Type B pancreatic cell (in vitro differentiated cells): ENCODE measurements around the gene FAF1. TPM values are rescaled to one million over a fixed set of nuclear protein-coding genes. Genes with fewer than 3 reads are reported as not detected.
A peak's percentile ranks its signal among the peaks of the same experiment; 100 is the strongest.

Experiments
- DNase-seq: peaks from one replicate; pipeline ENCODE4 v3.0.0; 2021; ENCODE audit warnings: mixed read lengths; ENCODE audit not compliant: unreplicated experiment; ENCODE audit errors: extremely low spot score
- H3K27ac Mint-ChIP-seq: 2 replicates; pipeline ENCODE4 v1.8.0; 2021; ENCODE audit warnings: mild to moderate bottlenecking, mixed read lengths
- H3K27me3 Mint-ChIP-seq: 2 replicates; pipeline ENCODE4 v1.8.0; 2021; ENCODE audit warnings: mixed read lengths
- H3K36me3 Mint-ChIP-seq: 2 replicates; pipeline ENCODE4 v1.8.0; 2021; ENCODE audit warnings: mixed read lengths
- H3K4me1 Mint-ChIP-seq: one replicate; pipeline ENCODE4 v1.8.0; 2021; ENCODE audit warnings: mixed read lengths; ENCODE audit not compliant: unreplicated experiment
- H3K4me3 Mint-ChIP-seq: 2 replicates; pipeline ENCODE4 v1.8.0; 2021; ENCODE audit warnings: mild to moderate bottlenecking, mixed read lengths
- H3K9me3 Mint-ChIP-seq: 2 replicates; pipeline ENCODE4 v1.8.0; 2021; ENCODE audit warnings: mixed read lengths
- total RNA-seq: library from RNA; stranded (reverse); gene quantifications from 2 replicates; pipeline ENCODE4 v1.2.1, GENCODE V29; 2021; ENCODE audit warnings: low replicate concordance
- TF ChIP-seq, protein P1 (sequence below): fragments of 200-600 bp; sonication (generic); conservative IDR thresholded peaks from 2 replicates; pipeline ENCODE4 v1.5.0; 2021; ENCODE audit warnings: antibody characterized with exemption, mild to moderate bottlenecking

FAF1 gene
- total RNA-seq, 1 donor from 2014 or later: 49.9 TPM

DNA sequence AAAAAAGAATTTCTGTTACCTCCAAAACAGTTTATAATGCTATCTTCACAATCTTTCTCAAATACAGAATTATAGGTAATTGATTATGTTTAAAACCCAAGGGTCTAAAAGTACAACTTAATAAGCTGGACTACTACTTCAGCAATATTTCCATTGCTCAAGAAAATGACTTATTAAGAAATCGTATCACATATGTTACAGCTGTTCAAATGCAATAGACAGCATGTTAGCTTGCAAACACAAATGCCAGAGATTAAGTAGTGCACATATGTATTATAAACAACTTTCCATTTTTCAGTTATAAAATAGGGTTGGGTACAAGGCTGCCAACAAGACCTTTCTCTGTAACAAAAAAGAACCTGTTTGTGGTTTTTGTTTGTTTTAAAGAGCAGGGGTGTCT, 325.8 kb downstream of the FAF1 start:
- peaks cover 8% of the 10 kb centered on the region for H3K4me1 Mint-ChIP-seq
- TF ChIP-seq, protein P1, sequence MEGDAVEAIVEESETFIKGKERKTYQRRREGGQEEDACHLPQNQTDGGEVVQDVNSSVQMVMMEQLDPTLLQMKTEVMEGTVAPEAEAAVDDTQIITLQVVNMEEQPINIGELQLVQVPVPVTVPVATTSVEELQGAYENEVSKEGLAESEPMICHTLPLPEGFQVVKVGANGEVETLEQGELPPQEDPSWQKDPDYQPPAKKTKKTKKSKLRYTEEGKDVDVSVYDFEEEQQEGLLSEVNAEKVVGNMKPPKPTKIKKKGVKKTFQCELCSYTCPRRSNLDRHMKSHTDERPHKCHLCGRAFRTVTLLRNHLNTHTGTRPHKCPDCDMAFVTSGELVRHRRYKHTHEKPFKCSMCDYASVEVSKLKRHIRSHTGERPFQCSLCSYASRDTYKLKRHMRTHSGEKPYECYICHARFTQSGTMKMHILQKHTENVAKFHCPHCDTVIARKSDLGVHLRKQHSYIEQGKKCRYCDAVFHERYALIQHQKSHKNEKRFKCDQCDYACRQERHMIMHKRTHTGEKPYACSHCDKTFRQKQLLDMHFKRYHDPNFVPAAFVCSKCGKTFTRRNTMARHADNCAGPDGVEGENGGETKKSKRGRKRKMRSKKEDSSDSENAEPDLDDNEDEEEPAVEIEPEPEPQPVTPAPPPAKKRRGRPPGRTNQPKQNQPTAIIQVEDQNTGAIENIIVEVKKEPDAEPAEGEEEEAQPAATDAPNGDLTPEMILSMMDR: no peak
- no peaks in the 10 kb centered on the region for H3K9me3 Mint-ChIP-seq
- DNase-seq: no peak
- no peak overlapping the region for H3K27ac Mint-ChIP-seq
- H3K4me3 Mint-ChIP-seq: no peak overlapping the region
- H3K36me3 Mint-ChIP-seq: no peaks in the 10 kb centered on the region
- H3K27me3 Mint-ChIP-seq: no peaks in the 10 kb centered on the region

DNA sequence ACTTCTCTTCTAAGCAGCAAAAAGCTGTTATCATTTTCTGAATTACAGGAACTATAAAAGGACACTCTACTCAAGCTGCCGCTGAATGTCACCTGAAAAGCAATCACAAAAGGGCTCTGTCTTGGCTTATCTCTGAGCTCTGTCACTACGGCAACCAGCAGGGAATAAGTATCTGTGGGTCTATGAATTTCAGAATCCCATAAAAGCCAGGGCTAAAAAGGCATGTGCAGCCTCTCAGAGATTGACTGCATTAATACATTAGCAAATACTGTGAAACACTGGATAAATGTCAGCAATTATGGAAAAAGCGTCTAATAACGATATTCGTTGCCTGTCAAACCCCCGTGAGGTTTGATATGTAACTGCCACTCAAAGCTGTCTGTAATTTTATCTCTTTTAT, 326.6 kb downstream of the FAF1 start:
- H3K27me3 Mint-ChIP-seq: no peaks in the 10 kb centered on the region

DNA sequence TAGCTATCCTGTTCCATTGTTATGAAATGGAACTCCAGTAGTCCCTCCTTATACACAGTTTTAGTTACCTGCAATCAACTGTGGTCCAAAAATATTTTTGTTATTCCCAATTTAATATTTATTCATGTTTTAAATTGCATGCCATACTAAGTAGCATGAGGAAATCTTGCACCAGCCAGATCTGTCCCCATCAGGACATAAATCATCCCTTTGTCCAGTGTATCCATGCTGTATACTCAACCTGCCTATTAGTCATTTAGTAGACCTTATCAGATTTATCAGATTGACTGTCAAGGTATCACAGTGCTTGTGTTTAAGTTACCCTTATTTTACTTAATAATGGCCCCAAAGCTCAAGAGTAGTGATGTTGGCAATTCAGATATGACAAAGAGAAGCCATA, 328.9 kb downstream of the FAF1 start:
- H3K4me3 Mint-ChIP-seq: no peak overlapping the region
- no peak for DNase-seq
- H3K4me1 Mint-ChIP-seq: peaks cover 8% of the 10 kb centered on the region
- TF ChIP-seq, protein P1: no peak
- H3K27ac Mint-ChIP-seq: no peak overlapping the region
- no peaks in the 10 kb centered on the region for H3K27me3 Mint-ChIP-seq
- no peaks in the 10 kb centered on the region for H3K36me3 Mint-ChIP-seq
- no peaks in the 10 kb centered on the region for H3K9me3 Mint-ChIP-seq

More for the DNA sequence above, 326.6 kb downstream of the FAF1 start:
- H3K9me3 Mint-ChIP-seq: no peaks in the 10 kb centered on the region
- no peaks in the 10 kb centered on the region for H3K36me3 Mint-ChIP-seq
- H3K27ac Mint-ChIP-seq: no peak overlapping the region
- TF ChIP-seq, protein P1: no peak
- H3K4me3 Mint-ChIP-seq: no peak overlapping the region
- peaks cover 8% of the 10 kb centered on the region for H3K4me1 Mint-ChIP-seq
- no peak for DNase-seq

DNA sequence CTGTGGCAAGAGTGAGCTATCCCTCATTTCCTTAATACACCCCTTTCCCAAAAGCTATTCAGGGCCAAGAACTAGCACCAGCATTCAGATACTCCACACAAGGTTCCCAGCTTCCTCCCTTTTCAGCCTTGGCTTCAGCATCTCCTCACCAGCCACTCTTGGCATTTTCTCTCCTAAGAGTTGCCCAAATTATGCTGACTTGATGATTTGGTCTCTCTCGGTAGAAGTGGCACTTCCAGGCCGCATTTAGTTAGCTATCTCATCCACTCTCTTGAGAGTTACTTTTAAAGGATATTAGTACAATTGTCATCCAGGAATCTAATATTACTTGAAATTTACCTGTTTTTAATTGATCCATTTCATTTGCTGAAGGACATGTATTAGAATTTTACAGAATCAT, 337.8 kb downstream of the FAF1 start:
- no peak for DNase-seq
- Mint-ChIP-seq H3K27me3 (no peaks in the 10 kb centered on the region), H3K27ac (no peak overlapping the region), H3K9me3 (peaks cover 10% of the 10 kb centered on the region), H3K4me1 (no peaks in the 10 kb centered on the region), H3K36me3 (peaks cover 16% of the 10 kb centered on the region), H3K4me3 (no peak overlapping the region)
- TF ChIP-seq, protein P1: no peak

DNA sequence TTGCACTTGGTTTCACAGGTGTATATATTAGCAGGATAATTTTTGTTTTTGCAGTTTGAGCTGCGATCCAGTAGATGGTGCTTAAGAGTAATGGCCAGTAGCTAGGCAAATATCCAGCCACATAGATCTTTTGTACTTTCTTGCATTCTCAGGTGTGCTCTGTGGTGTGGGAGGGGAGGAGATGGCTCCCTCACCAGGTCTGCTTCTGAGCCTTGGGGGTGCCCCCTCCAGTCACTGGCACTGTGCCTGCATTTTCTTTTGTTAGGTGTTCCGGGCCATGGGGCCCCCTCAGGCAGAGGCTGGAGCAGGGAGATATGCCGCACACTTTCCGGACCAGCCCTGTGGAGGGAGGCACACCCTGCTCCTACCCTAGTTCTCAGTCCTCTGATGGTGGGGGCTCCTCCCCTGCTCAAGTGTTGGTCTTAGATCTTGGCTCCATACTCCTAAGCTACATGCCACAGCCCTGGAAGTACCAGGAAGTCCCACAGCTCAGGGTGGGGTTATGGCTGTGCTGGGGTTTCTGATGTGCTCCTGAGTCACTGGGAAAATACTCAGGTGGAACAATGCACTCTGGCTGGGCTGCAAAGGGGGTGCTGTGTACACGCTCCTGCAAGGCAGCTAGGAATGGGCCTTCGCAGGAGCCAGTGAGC, 339.3 kb downstream of the FAF1 start:
- TF ChIP-seq, protein P1: peak; percentile 52
- Mint-ChIP-seq H3K27me3 (no peaks in the 10 kb centered on the region), H3K9me3 (peaks cover 10% of the 10 kb centered on the region), H3K4me1 (no peaks in the 10 kb centered on the region), H3K36me3 (peaks cover 17% of the 10 kb centered on the region), H3K4me3 (no peak overlapping the region), H3K27ac (peak overlapping the region; percentile 61)
- DNase-seq: no peak
